Measurements from ENCODE around the gene HOXB5.
A peak's percentile ranks its signal among the peaks of the same experiment; 100 is the strongest.

The HOXB5 gene

GRCh38 chr17:48571024-48571818, 22.4 kb downstream of the HOXB5 start:
- peak overlapping the region; percentile 32 to 53 for H3K4me3 ChIP-seq (ENCODE audit: low read depth in 1 of 2, low read length in 2 of 2)

GRCh38 chr17:48570325-48571023, 23.1 kb downstream of the HOXB5 start:
- peak overlapping the region; percentile 44 for H3K27ac ChIP-seq (ENCODE audit: low read depth, low read length)
- no peaks in the 10 kb centered on the region for H3K9me3 ChIP-seq (ENCODE audit: control insufficient read depth in 1 of 2, low read length in 2 of 2)
- H3K4me3 ChIP-seq (ENCODE audit: low read depth in 1 of 2, low read length in 2 of 2), result peak overlapping the region in 1 of 2 donors; percentile 53
- H3K36me3 ChIP-seq (ENCODE audit: control insufficient read depth in 1 of 2, insufficient read depth in 2 of 2, low read length in 2 of 2), result no peaks in the 10 kb centered on the region
- peaks cover 7 to 15% of the 10 kb centered on the region in 2 donors for H3K4me1 ChIP-seq (ENCODE audit: control insufficient read depth in 1 of 2, insufficient read depth in 2 of 2, low read length in 2 of 2)
- peak overlapping the region in 1 of 2 donors; percentile 16 for H3K9ac ChIP-seq (ENCODE audit: low read depth in 1 of 2, low read length in 2 of 2)
- peaks cover 76 to 96% of the 10 kb centered on the region in 2 donors for H3K27me3 ChIP-seq (ENCODE audit: control insufficient read depth in 1 of 2, insufficient read depth in 2 of 2, low read length in 2 of 2)

More at GRCh38 chr17:48571024-48571818, 22.4 kb downstream of the HOXB5 start:
- H3K36me3 ChIP-seq (ENCODE audit: control insufficient read depth in 1 of 2, insufficient read depth in 2 of 2, low read length in 2 of 2), result no peaks in the 10 kb centered on the region
- H3K27ac ChIP-seq (ENCODE audit: low read depth, low read length), result peak overlapping the region; percentile 70
- H3K27me3 ChIP-seq (ENCODE audit: control insufficient read depth in 1 of 2, insufficient read depth in 2 of 2, low read length in 2 of 2), result peaks cover 77 to 95% of the 10 kb centered on the region in 2 donors
- peaks cover 7 to 15% of the 10 kb centered on the region in 2 donors for H3K4me1 ChIP-seq (ENCODE audit: control insufficient read depth in 1 of 2, insufficient read depth in 2 of 2, low read length in 2 of 2)
- H3K9ac ChIP-seq (ENCODE audit: low read depth in 1 of 2, low read length in 2 of 2), result peak overlapping the region; percentile 53 to 54
- H3K9me3 ChIP-seq (ENCODE audit: control insufficient read depth in 1 of 2, low read length in 2 of 2), result no peaks in the 10 kb centered on the region

GRCh38 chr17:48569674-48570324, 23.8 kb downstream of the HOXB5 start:
- Histone ChIP-seq H3K4me1 (ENCODE audit: control insufficient read depth in 1 of 2, insufficient read depth in 2 of 2, low read length in 2 of 2) (peaks cover 7 to 15% of the 10 kb centered on the region in 2 donors), H3K9ac (ENCODE audit: low read depth in 1 of 2, low read length in 2 of 2) (no peak overlapping the region), H3K36me3 (ENCODE audit: control insufficient read depth in 1 of 2, insufficient read depth in 2 of 2, low read length in 2 of 2) (no peaks in the 10 kb centered on the region), H3K27me3 (ENCODE audit: control insufficient read depth in 1 of 2, insufficient read depth in 2 of 2, low read length in 2 of 2) (peaks cover 80 to 97% of the 10 kb centered on the region in 2 donors), H3K9me3 (ENCODE audit: control insufficient read depth in 1 of 2, low read length in 2 of 2) (no peaks in the 10 kb centered on the region), H3K4me3 (ENCODE audit: low read depth in 1 of 2, low read length in 2 of 2) (no peak overlapping the region), H3K27ac (ENCODE audit: low read depth, low read length) (peak overlapping the region; percentile 44)

DNA sequence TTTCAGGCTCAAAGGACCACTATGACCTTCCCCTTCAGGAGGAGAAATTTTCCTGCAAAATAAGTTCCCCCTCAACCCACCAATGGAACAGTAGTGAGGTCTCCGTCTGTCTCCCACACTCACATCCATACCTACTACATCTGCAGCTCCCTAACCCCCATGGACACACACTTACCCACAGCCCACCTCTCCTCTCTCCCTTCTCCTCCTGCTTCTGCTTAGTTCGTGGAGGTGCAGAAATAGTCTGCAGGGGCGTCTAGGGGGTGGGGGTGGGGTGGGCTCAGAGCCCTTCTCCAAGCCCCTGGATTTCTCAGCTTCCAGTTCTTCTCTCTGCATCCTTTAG, 24.4 kb downstream of the HOXB5 start:
- H3K9ac ChIP-seq (ENCODE audit: low read depth in 1 of 2, low read length in 2 of 2), result no peak overlapping the region

GRCh38 chr17:48568499-48569239, 24.9 kb downstream of the HOXB5 start:
- H3K9me3 ChIP-seq (ENCODE audit: control insufficient read depth in 1 of 2, low read length in 2 of 2), result no peaks in the 10 kb centered on the region
- H3K36me3 ChIP-seq (ENCODE audit: control insufficient read depth in 1 of 2, insufficient read depth in 2 of 2, low read length in 2 of 2), result no peaks in the 10 kb centered on the region
- H3K27ac ChIP-seq (ENCODE audit: low read depth, low read length), result peak overlapping the region; percentile 17
- no peak overlapping the region for H3K9ac ChIP-seq (ENCODE audit: low read depth in 1 of 2, low read length in 2 of 2)
- H3K4me3 ChIP-seq (ENCODE audit: low read depth in 1 of 2, low read length in 2 of 2), result peak overlapping the region; percentile 12 to 15
- peaks cover 7 to 15% of the 10 kb centered on the region in 2 donors for H3K4me1 ChIP-seq (ENCODE audit: control insufficient read depth in 1 of 2, insufficient read depth in 2 of 2, low read length in 2 of 2)
- peaks cover 77 to 92% of the 10 kb centered on the region in 2 donors for H3K27me3 ChIP-seq (ENCODE audit: control insufficient read depth in 1 of 2, insufficient read depth in 2 of 2, low read length in 2 of 2)

More for the DNA sequence above, 24.4 kb downstream of the HOXB5 start:
- no peaks in the 10 kb centered on the region for H3K9me3 ChIP-seq (ENCODE audit: control insufficient read depth in 1 of 2, low read length in 2 of 2)
- H3K36me3 ChIP-seq (ENCODE audit: control insufficient read depth in 1 of 2, insufficient read depth in 2 of 2, low read length in 2 of 2), result no peaks in the 10 kb centered on the region
- H3K27ac ChIP-seq (ENCODE audit: low read depth, low read length), result no peak overlapping the region
- H3K27me3 ChIP-seq (ENCODE audit: control insufficient read depth in 1 of 2, insufficient read depth in 2 of 2, low read length in 2 of 2), result peaks cover 79 to 96% of the 10 kb centered on the region in 2 donors
- peak overlapping the region in 1 of 2 donors; percentile 12 for H3K4me3 ChIP-seq (ENCODE audit: low read depth in 1 of 2, low read length in 2 of 2)
- H3K4me1 ChIP-seq (ENCODE audit: control insufficient read depth in 1 of 2, insufficient read depth in 2 of 2, low read length in 2 of 2), result peaks cover 7 to 15% of the 10 kb centered on the region in 2 donors

DNA sequence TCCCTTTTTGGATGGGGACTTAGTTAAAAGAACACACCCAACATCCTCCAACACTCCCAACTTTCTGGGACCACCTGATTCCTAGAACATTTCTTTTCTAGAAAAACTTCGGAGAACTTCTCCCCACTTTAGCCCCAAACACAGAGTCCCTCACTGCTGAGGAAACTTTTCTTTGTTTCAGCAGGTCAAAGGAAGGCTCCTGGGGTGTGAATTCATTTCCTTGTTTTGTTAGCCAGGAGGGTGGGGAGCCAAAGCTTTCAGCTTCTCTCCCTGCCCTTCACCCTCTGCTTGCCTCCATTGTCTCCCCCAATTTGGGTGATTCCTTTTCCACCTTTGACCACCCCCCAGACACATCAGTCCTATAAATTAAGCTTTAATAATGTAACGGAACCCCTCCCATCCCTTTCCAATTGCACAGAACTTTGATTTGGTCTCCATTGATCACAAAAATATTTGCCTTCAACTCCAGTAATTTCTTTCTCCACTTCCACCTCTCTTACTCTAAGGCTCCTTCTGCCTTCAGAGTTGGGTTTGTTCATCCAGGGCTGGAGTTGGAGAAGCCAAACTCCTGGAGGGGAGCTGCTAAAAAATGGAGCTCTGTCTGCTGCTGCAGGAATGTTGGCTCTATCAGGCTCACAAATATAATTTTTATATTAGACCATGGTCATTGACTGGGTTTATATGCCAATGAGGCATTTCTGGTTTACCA, 25.8 kb downstream of the HOXB5 start:
- Histone ChIP-seq H3K27me3 (ENCODE audit: control insufficient read depth in 1 of 2, insufficient read depth in 2 of 2, low read length in 2 of 2) (peaks cover 79 to 92% of the 10 kb centered on the region in 2 donors), H3K36me3 (ENCODE audit: control insufficient read depth in 1 of 2, insufficient read depth in 2 of 2, low read length in 2 of 2) (no peaks in the 10 kb centered on the region), H3K9ac (ENCODE audit: low read depth in 1 of 2, low read length in 2 of 2) (no peak overlapping the region), H3K4me1 (ENCODE audit: control insufficient read depth in 1 of 2, insufficient read depth in 2 of 2, low read length in 2 of 2) (peaks cover 11 to 15% of the 10 kb centered on the region in 2 donors), H3K27ac (ENCODE audit: low read depth, low read length) (no peak overlapping the region), H3K9me3 (ENCODE audit: control insufficient read depth in 1 of 2, low read length in 2 of 2) (no peaks in the 10 kb centered on the region), H3K4me3 (ENCODE audit: low read depth in 1 of 2, low read length in 2 of 2) (no peak overlapping the region)

DNA sequence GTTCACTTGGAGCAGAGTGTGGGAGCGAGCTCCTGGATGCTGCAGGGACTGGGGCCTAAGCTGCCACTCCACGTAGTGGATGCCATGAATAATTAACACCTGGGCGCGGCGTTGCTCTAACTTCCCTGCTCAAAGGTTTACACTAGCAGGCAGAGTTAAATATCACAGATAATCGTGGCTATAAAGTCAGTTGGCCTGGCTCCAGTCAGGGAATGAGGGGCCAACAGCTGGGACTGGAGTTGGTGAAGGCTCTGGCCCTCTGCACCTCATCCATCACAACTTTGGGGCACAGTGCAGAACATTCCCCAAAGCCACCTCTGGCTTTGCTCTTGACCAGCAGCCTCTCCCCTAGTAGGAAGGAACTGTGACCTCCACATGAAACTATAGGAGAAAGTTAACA, 26.4 kb downstream of the HOXB5 start:
- Histone ChIP-seq H3K27ac (ENCODE audit: low read depth, low read length) (no peak overlapping the region), H3K4me3 (ENCODE audit: low read depth in 1 of 2, low read length in 2 of 2) (no peak overlapping the region), H3K9ac (ENCODE audit: low read depth in 1 of 2, low read length in 2 of 2) (no peak overlapping the region), H3K27me3 (ENCODE audit: control insufficient read depth in 1 of 2, insufficient read depth in 2 of 2, low read length in 2 of 2) (peaks cover 78 to 91% of the 10 kb centered on the region in 2 donors), H3K4me1 (ENCODE audit: control insufficient read depth in 1 of 2, insufficient read depth in 2 of 2, low read length in 2 of 2) (peaks cover 15 to 17% of the 10 kb centered on the region in 2 donors), H3K9me3 (ENCODE audit: control insufficient read depth in 1 of 2, low read length in 2 of 2) (no peaks in the 10 kb centered on the region), H3K36me3 (ENCODE audit: control insufficient read depth in 1 of 2, insufficient read depth in 2 of 2, low read length in 2 of 2) (no peaks in the 10 kb centered on the region)

DNA sequence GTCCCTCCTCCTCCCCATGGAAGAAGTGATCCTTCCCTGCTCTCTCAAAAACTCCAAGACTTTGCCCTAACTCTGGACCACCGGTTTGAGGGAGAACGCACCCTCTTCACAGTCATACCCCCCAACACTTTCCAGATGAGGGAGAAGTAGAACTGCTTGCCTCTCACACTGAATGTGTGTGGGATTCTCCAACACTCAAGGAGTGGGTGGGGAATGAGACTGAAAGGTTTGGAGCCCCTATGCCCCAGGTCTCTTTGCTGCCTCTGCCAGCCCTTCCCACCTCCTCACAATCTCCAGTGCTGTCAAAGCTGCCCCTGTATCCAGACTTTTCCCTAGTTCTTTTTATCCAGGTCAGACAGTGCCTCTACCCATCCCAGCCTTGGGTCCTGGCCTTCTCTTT, 26.9 kb downstream of the HOXB5 start:
- Histone ChIP-seq H3K27me3 (ENCODE audit: control insufficient read depth in 1 of 2, insufficient read depth in 2 of 2, low read length in 2 of 2) (peaks cover 76 to 91% of the 10 kb centered on the region in 2 donors), H3K4me3 (ENCODE audit: low read depth in 1 of 2, low read length in 2 of 2) (no peak overlapping the region), H3K4me1 (ENCODE audit: control insufficient read depth in 1 of 2, insufficient read depth in 2 of 2, low read length in 2 of 2) (peaks cover 15 to 21% of the 10 kb centered on the region in 2 donors), H3K27ac (ENCODE audit: low read depth, low read length) (no peak overlapping the region), H3K36me3 (ENCODE audit: control insufficient read depth in 1 of 2, insufficient read depth in 2 of 2, low read length in 2 of 2) (no peaks in the 10 kb centered on the region), H3K9ac (ENCODE audit: low read depth in 1 of 2, low read length in 2 of 2) (no peak overlapping the region), H3K9me3 (ENCODE audit: control insufficient read depth in 1 of 2, low read length in 2 of 2) (no peaks in the 10 kb centered on the region)

- Histone ChIP-seq H3K27me3 (ENCODE audit: control insufficient read depth in 1 of 2, insufficient read depth in 2 of 2, low read length in 2 of 2) (peaks cover 70 to 86% of the 10 kb centered on the region in 2 donors), H3K4me1 (ENCODE audit: control insufficient read depth in 1 of 2, insufficient read depth in 2 of 2, low read length in 2 of 2) (peaks cover 15 to 21% of the 10 kb centered on the region in 2 donors), H3K36me3 (ENCODE audit: control insufficient read depth in 1 of 2, insufficient read depth in 2 of 2, low read length in 2 of 2) (no peaks in the 10 kb centered on the region), H3K9ac (ENCODE audit: low read depth in 1 of 2, low read length in 2 of 2) (no peak overlapping the region), H3K27ac (ENCODE audit: low read depth, low read length) (no peak overlapping the region), H3K9me3 (ENCODE audit: control insufficient read depth in 1 of 2, low read length in 2 of 2) (no peaks in the 10 kb centered on the region), H3K4me3 (ENCODE audit: low read depth in 1 of 2, low read length in 2 of 2) (no peak overlapping the region)
Observed at GRCh38 chr17:48565925-48566710, 27.5 kb downstream of the HOXB5 start.

Measured in duodenal mucosa (tissue), 2 donors.